GM12878 (cell line): ENCODE data around the gene L1CAM. TPM values are rescaled to one million over a fixed set of nuclear protein-coding genes. Genes with fewer than 3 reads are reported as not detected.
A peak's percentile ranks its signal among the peaks of the same experiment; 100 is the strongest.

Experiments
- ATAC-seq: fragments of 200-7000 bp; cut with Tn5 transposase; 3 replicates; pipeline ENCODE4 v1.9.1; 2020; ENCODE audit warnings: mild to moderate bottlenecking, moderate library complexity
- BruUV-seq: library from RNA; stranded (reverse); fragments of 400-500 nt; replicated peaks from 2 replicates; lab custom pipeline; 2021; lab: Mats Ljungman, UMichigan
- CTCF ChIA-PET: fragments of 300-600 bp; sonication (Branson Sonifier 250); formaldehyde crosslinking; extraction: SDS; loops from one replicate; lab custom pipeline; 2021; ENCODE audit warnings: inconsistent platforms; lab: Yijun Ruan, JAX
- POLR2A ChIA-PET: fragments of 350-600 bp; formaldehyde crosslinking; extraction: SDS; loops from one replicate; lab custom pipeline; 2021; ENCODE audit warnings: inconsistent platforms; lab: Charles Lee
- RAD21 ChIA-PET: fragments of 300-600 bp; sonication (Branson Sonifier 250); formaldehyde crosslinking; loops from one replicate; lab custom pipeline; 2023; ENCODE audit warnings: antibody characterized with exemption; ENCODE audit not compliant: unreplicated experiment; lab: Charles Lee
- SMC1A ChIA-PET: fragments of 300-600 bp; sonication (Branson Sonifier 250); formaldehyde crosslinking; loops from one replicate; lab custom pipeline; 2023; ENCODE audit not compliant: unreplicated experiment, uncharacterized antibody; lab: Charles Lee
- DNase-seq: peaks from one replicate; pipeline ENCODE4 v3.0.0-alpha.2; 2011; ENCODE audit warnings: low read depth, low spot score
- FAIRE-seq: peaks from 3 replicates; lab custom pipeline; 2011; peaks lifted over from hg19 to GRCh38; lab: Jason Lieb, UNC
- H2AFZ ChIP-seq: 2 replicates; pipeline ENCODE4 v1.6.0; 2011; ENCODE audit warnings: low read depth, low read length, control low read depth; ENCODE audit not compliant: control insufficient read depth
- H3K27ac ChIP-seq: 2 replicates; pipeline ENCODE4 v1.5.1; 2011; ENCODE audit warnings: control low read depth; ENCODE audit not compliant: control insufficient read depth, insufficient read depth
- H3K27me3 ChIP-seq, 2 experiments: replicated peaks in 1 of 2; 2 replicates each; pipeline versions ENCODE4 v1.6.0 to v1.6.1; 2011; ENCODE audit warnings: low read length in 1 of 2; ENCODE audit not compliant: control insufficient read depth in 2 of 2, insufficient read depth in 2 of 2
- H3K36me3 ChIP-seq, 2 experiments: 2 replicates each; pipeline ENCODE4 v1.5.1; 2011; ENCODE audit warnings: low read length in 1 of 2; ENCODE audit not compliant: control insufficient read depth in 2 of 2, insufficient read depth in 2 of 2
- H3K4me1 ChIP-seq: 2 replicates; pipeline ENCODE4 v1.6.1; 2011; ENCODE audit warnings: mild to moderate bottlenecking, low read length, moderate library complexity, mixed read lengths; ENCODE audit not compliant: control insufficient read depth, insufficient read depth
- H3K4me2 ChIP-seq: 2 replicates; pipeline ENCODE4 v1.6.0; 2011; ENCODE audit warnings: control low read depth; ENCODE audit not compliant: control insufficient read depth, insufficient read depth
- H3K4me3 ChIP-seq: fragments of 200-600 bp; sonication (generic); 2 replicates; pipeline ENCODE4 v1.5.1; 2016
- H3K79me2 ChIP-seq: 2 replicates; pipeline ENCODE4 v1.6.0; 2011; ENCODE audit warnings: low read length; ENCODE audit not compliant: control insufficient read depth, insufficient read depth
- H3K9ac ChIP-seq: 2 replicates; pipeline ENCODE4 v1.8.0; 2011; ENCODE audit warnings: low read length, control low read depth, mixed read lengths; ENCODE audit not compliant: control insufficient read depth, insufficient read depth
- H3K9me3 ChIP-seq: replicated peaks from 3 replicates; pipeline ENCODE4 v1.5.1; 2011; ENCODE audit warnings: mild to moderate bottlenecking, low read length; ENCODE audit not compliant: control insufficient read depth, insufficient read depth
- H4K20me1 ChIP-seq: 2 replicates; pipeline ENCODE4 v1.6.0; 2011; ENCODE audit not compliant: control insufficient read depth, insufficient read depth
- CEBPB ChIP-seq, 2 experiments: fragments of 150-350 bp in 1 of 2; IDR thresholded peaks; 2 replicates each; pipeline ENCODE4 v1.6.1; 2012 to 2014; ENCODE audit warnings: low read depth in 2 of 2, low read length in 2 of 2, borderline replicate concordance in 1 of 2, inconsistent platforms in 1 of 2
- DPF2 ChIP-seq: fragments of 450-650 bp; IDR thresholded peaks from 2 replicates; pipeline ENCODE4 v1.6.1; 2017; ENCODE audit warnings: mild to moderate bottlenecking
- ELK1 ChIP-seq: IDR thresholded peaks from 2 replicates; pipeline ENCODE4 v1.6.1; 2012; ENCODE audit warnings: low read depth, low read length, improper control_type of control experiment
- GATAD2B ChIP-seq: fragments of 450-650 bp; conservative IDR thresholded peaks from 2 replicates; pipeline ENCODE4 v1.6.1; 2017; ENCODE audit warnings: low read depth, mild to moderate bottlenecking, moderate library complexity
- IRF4 ChIP-seq: IDR thresholded peaks from 2 replicates; pipeline ENCODE4 v1.6.1; 2011; ENCODE audit warnings: low read depth, low read length
- LARP7 ChIP-seq: fragments of 450-650 bp; IDR thresholded peaks from 2 replicates; pipeline ENCODE4 v1.6.1; 2017; ENCODE audit warnings: mild to moderate bottlenecking
- NR2F1 ChIP-seq: fragments of 450-650 bp; conservative IDR thresholded peaks from 2 replicates; pipeline ENCODE4 v1.6.1; 2017; ENCODE audit warnings: mild to moderate bottlenecking
- PML ChIP-seq: IDR thresholded peaks from 2 replicates; pipeline ENCODE4 v1.6.1; 2012; ENCODE audit warnings: low read length, inconsistent platforms
- POLR2A ChIP-seq: IDR thresholded peaks from 2 replicates; pipeline ENCODE4 v1.6.1; 2011; ENCODE audit warnings: low read depth, mild to moderate bottlenecking, low read length
- POLR2AphosphoS2 ChIP-seq: IDR thresholded peaks from 2 replicates; pipeline ENCODE4 v1.6.1; 2011; ENCODE audit warnings: low read depth, mild to moderate bottlenecking, low read length, improper control_type of control experiment, moderate library complexity
- RBBP5 ChIP-seq: fragments of 200-600 bp; sonication (generic); conservative IDR thresholded peaks from 2 replicates; pipeline ENCODE4 v1.6.1; 2016
- SREBF1 ChIP-seq: IDR thresholded peaks from 2 replicates; pipeline ENCODE4 v1.6.1; 2012; ENCODE audit warnings: mild to moderate bottlenecking, low read length
- TCF12 ChIP-seq: IDR thresholded peaks from 2 replicates; pipeline ENCODE4 v1.6.1; 2011; ENCODE audit warnings: low read depth, mild to moderate bottlenecking, low read length
- ZBED1 ChIP-seq: IDR thresholded peaks from 2 replicates; pipeline ENCODE4 v1.6.1; 2016; ENCODE audit warnings: borderline replicate concordance
- ZNF217 ChIP-seq: fragments of 450-650 bp; IDR thresholded peaks from 2 replicates; pipeline ENCODE4 v1.6.1; 2017; ENCODE audit warnings: antibody characterized with exemption, mild to moderate bottlenecking
- WGBS: methylation state at CpG from one replicate; pipeline ENCODE4 v1.1.6; 2016; ENCODE audit warnings: low lambda C conversion rate; ENCODE audit not compliant: insufficient replicate concordance, insufficient coverage; ENCODE audit errors: missing lambda C conversion rate; 5-methylcytosine and 5-hydroxymethylcytosine counted together
- in situ Hi-C: fragments of 300-500 bp; cut with MboI; formaldehyde crosslinking; loops from 9 replicates; pipeline ENCODE4 v1.14.3; 2018; ENCODE audit warnings: mixed read lengths
- intact Hi-C: fragments of 100-400 bp; cut with micrococcal nuclease; formaldehyde crosslinking; loops from one replicate; pipeline ENCODE4 v1.14.2; 2022; ENCODE audit not compliant: unreplicated experiment
- polyA plus RNA-seq, 11 experiments: library from polyadenylated mRNA; depleted of rRNA in 4 of 11; unstranded in 6 of 11; stranded (reverse) in 5 of 11; fragments of >200 nt; fragmentation: Nextera tagmentation in 4 of 11; fragmentation: Illumina TruSeq in 1 of 11; extraction: Ambion mirVana in 4 of 11; extraction: Trizol in 1 of 11; gene quantifications; 1 replicate in 1 of 11; 2 replicates in 10 of 11; pipeline versions ENCODE4 v1.2.1 to v1.2.3, GENCODE V29; 2011 to 2016; ENCODE audit warnings: inconsistent platforms in 2 of 11, missing spikeins in 2 of 11, low read depth in 1 of 11
- total RNA-seq, 4 experiments: library from RNA; depleted of rRNA in 3 of 4; stranded (reverse); fragments of >200 nt in 3 of 4; fragmentation: Illumina TruSeq in 1 of 4; extraction: Trizol in 1 of 4; gene quantifications; 2 replicates each; pipeline versions ENCODE4 v1.2.1 to v1.2.3, GENCODE V29; 2013 to 2021
- TF ChIP-seq, protein P1 (sequence below): fragments of 450-650 bp; IDR thresholded peaks from 2 replicates; pipeline ENCODE4 v1.6.1; 2016; ENCODE audit warnings: mild to moderate bottlenecking

L1CAM gene
- total and polyA plus RNA-seq, 10 of the 15 experiments (the other 5 are each of a cell fraction or from before 2014, with no cell fraction given): 0.01 to 0.64 (median 0.09) TPM; not detected in 5

DNA sequence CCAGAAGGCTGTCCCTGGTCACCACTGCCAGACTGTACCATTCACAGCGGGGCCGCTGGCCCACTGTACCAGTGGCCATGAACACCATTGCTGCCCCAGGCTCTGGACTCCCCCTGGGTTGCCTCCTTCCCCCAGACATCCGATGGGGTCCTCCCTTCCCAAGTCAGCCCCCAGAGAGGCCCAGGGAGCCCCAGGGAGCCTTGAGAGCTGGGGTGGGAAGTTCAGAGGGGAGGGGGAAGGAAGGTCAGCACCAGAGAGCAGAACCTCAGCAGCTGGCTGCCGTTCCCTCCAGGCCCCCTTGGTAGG lies 40.5 kb upstream of the L1CAM start (continued):
- TF ChIP-seq, protein P1, sequence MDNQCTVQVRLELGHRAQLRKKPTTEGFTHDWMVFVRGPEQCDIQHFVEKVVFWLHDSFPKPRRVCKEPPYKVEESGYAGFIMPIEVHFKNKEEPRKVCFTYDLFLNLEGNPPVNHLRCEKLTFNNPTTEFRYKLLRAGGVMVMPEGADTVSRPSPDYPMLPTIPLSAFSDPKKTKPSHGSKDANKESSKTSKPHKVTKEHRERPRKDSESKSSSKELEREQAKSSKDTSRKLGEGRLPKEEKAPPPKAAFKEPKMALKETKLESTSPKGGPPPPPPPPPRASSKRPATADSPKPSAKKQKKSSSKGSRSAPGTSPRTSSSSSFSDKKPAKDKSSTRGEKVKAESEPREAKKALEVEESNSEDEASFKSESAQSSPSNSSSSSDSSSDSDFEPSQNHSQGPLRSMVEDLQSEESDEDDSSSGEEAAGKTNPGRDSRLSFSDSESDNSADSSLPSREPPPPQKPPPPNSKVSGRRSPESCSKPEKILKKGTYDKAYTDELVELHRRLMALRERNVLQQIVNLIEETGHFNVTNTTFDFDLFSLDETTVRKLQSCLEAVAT: peak; percentile 51; the same call in 1 of the 2 replicates
- TF ChIP-seq POLR2A (peak; percentile 92), ELK1 (no peak; the same call in 1 of the 2 replicates), IRF4 (0 out of 2 replicates have a peak, but pooled peaks have one; percentile 16), PML (no peak)

DNA sequence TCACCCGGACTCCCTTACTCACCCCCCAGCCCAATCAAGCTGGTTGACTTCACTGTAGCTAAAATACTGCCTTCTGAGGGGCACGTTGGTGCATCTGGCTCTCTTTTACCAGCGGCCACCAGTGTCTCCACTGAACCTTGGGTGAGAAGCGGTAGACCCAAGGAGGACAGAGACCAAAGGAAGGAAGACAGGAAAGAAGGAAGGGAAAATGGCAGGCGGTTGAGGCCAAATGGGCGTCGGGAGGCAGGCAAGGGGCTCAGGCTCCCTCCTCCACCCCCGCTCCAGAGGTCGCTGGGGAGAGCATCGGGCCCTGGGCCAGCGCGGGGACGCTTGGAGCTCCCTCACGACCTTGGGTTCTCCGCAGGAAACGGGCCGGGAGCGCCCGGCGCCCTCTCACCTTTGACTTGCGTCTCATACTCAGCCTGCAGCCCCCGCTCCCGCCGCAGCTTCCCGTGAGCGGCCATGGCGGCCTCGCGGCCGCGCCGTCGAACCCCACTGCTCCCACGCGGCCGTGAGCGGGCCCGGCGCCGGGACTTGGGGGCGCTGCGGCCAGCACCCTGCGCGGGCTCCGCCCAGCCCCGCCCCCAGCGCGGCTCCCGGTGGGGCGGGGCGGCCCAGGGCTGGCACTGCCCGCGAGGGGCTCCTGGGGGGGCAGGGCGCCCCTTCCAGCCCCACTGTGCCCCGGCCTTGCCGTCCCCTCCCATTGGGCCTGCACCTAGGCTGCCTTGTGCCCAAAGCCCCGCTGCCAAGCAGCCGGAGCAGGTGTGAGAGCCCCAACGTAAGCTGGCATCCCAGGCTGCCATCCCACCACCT lies 40.0 kb upstream of the L1CAM start, which contains the start of gene ARHGAP4:
TSS of gene ARHGAP4 (minus strand) at position 526 of the 813 bp plus-strand sequence. CDS start at position 464, 62 bp downstream.
- intact Hi-C loops (loop anchor here (2.0 to 5.0 kb wide), 4 partner anchors 45 to 446 kb away; partner anchors contain the start of genes ABCD1, BCAP31, FLNA and HCFC1), in situ Hi-C loops (loop anchor here (10.0 kb wide), 1 partner anchor 59 kb away; no protein-coding TSS in a partner anchor)
- H3K79me2 ChIP-seq: peaks cover 39% of the 10 kb centered on the region
- RAD21 ChIA-PET: interaction anchor here (1.0 to 6.2 kb wide), 15 partner anchors 9 to 239 kb away, joined by 3 to 59 read pairs (median 5); partner anchors contain the start of genes HCFC1, IDH3G, NAA10 and RENBP
- POLR2A ChIA-PET: interaction anchor here (0.7 to 5.8 kb wide), 19 partner anchors 8 to 200 kb away, joined by 3 to 68 read pairs (median 4); partner anchors contain the start of genes HCFC1, IDH3G, IRAK1 and NAA10
- peak within 1 kb of the TSS; percentile 98 for H3K27ac ChIP-seq
- H3K36me3 ChIP-seq: peaks cover 0 to 2% of the 10 kb centered on the region in 2 experiments; a peak in 2 of 4 replicates
- CTCF ChIA-PET: interaction anchor here (1.0 to 8.7 kb wide), 11 partner anchors 11 to 163 kb away, joined by 3 to 172 read pairs (median 4); partner anchors contain the start of genes NAA10 and RENBP
- WGBS: 27% methylated on average over 40 of the region's 59 CpGs
- peaks cover 9% of the 10 kb centered on the region; the same call in 1 of the 2 replicates for H3K4me1 ChIP-seq
- H4K20me1 ChIP-seq: no peaks in the 10 kb centered on the region
- peak within 1 kb of the TSS; percentile 74 for H3K4me3 ChIP-seq
- DNase-seq: no peak
- no peaks in the 10 kb centered on the region; the same call in 2 of the 3 replicates for H3K9me3 ChIP-seq
- H3K27me3 ChIP-seq: no peaks in the 10 kb centered on the region
- H3K4me2 ChIP-seq: peak within 1 kb of the TSS; percentile 93
- H3K9ac ChIP-seq: peak within 1 kb of the TSS; percentile 97
- SMC1A ChIA-PET: interaction anchor here (0.7 to 5.5 kb wide), 7 partner anchors 8 to 343 kb away, joined by 3 to 61 read pairs (median 4); partner anchors contain the start of genes IDH3G and SSR4
- TSS peak; percentile 98 for BruUV-seq
- peak within 1 kb of the TSS; percentile 17; the same call in 1 of the 2 replicates for H2AFZ ChIP-seq
- no peak for FAIRE-seq
- ATAC-seq: peak; percentile 31
- TF ChIP-seq RBBP5 (no peak), GATAD2B (0 out of 2 replicates have a peak, but pooled peaks have one; percentile 70), DPF2 (peak; percentile 62; the same call in 1 of the 2 replicates), NR2F1 (peak; percentile 55; the same call in 1 of the 2 replicates), CEBPB (IDR thresholded peaks at IDR 0.05; ENCODE audit: borderline replicate concordance in 1 of 2, low read depth in 2 of 2, low read length in 2 of 2) (no peak), TCF12 (0 out of 2 replicates have a peak, but pooled peaks have one; percentile 8), ZNF217 (0 out of 2 replicates have a peak, but pooled peaks have one; percentile 25), LARP7 (0 out of 2 replicates have a peak, but pooled peaks have one; percentile 88), ZBED1 (peak; percentile 83), POLR2AphosphoS2 (peak; percentile 43; the same call in 1 of the 2 replicates), SREBF1 (no peak)
